OCI-LY1 (cell line): ENCODE measurements around the gene TNRC6C.

Experiments
- H2AFZ ChIP-seq: fragments of 200-600 bp; sonication (generic), shearing (Covaris generic); 2 replicates; pipeline ENCODE4 v1.6.0; 2014; ENCODE audit warnings: antibody characterized with exemption, mild to moderate bottlenecking, low read length
- H3F3A ChIP-seq: fragments of 200-600 bp; sonication (generic), shearing (Covaris generic); 2 replicates; pipeline ENCODE4 v1.6.0; 2014; ENCODE audit warnings: mild to moderate bottlenecking, antibody characterized with exemption, low read length, moderate library complexity; ENCODE audit not compliant: insufficient read depth
- H3K27ac ChIP-seq: fragments of 200-600 bp; sonication (generic); 2 replicates; pipeline ENCODE4 v1.5.1; 2014; ENCODE audit warnings: low read length, mixed run types, mild to moderate bottlenecking, low read depth; ENCODE audit not compliant: poor library complexity, severe bottlenecking
- H3K27me3 ChIP-seq: fragments of 200-600 bp; sonication (generic); 2 replicates; pipeline ENCODE4 v1.6.0; 2014; ENCODE audit warnings: antibody characterized with exemption, mild to moderate bottlenecking, low read length, moderate library complexity; ENCODE audit not compliant: insufficient read depth
- H3K36me3 ChIP-seq: fragments of 200-600 bp; sonication (generic); 2 replicates; pipeline ENCODE4 v1.6.1; 2014; ENCODE audit warnings: mild to moderate bottlenecking, antibody characterized with exemption, low read length, moderate library complexity, mixed read lengths; ENCODE audit not compliant: insufficient read depth
- H3K4me1 ChIP-seq: fragments of 200-600 bp; sonication (generic); 2 replicates; pipeline ENCODE4 v1.5.1; 2014; ENCODE audit warnings: mild to moderate bottlenecking, low read length, moderate library complexity; ENCODE audit not compliant: insufficient read depth, severe bottlenecking
- H3K4me2 ChIP-seq: fragments of 200-600 bp; sonication (generic), shearing (Covaris generic); 2 replicates; pipeline ENCODE4 v1.6.1; 2014; ENCODE audit warnings: low read length
- H3K4me3 ChIP-seq: fragments of 200-600 bp; sonication (generic); 2 replicates; pipeline ENCODE4 v1.5.1; 2014; ENCODE audit warnings: low read length, low read depth, mild to moderate bottlenecking, mixed read lengths; ENCODE audit not compliant: poor library complexity, severe bottlenecking
- H3K79me2 ChIP-seq: fragments of 200-600 bp; shearing (Covaris generic); 2 replicates; pipeline ENCODE4 v1.6.1; 2016; ENCODE audit warnings: mixed run types, low read length, mixed read lengths; ENCODE audit not compliant: insufficient read depth
- H3K9ac ChIP-seq: fragments of 200-600 bp; sonication (generic), shearing (Covaris generic); 2 replicates; pipeline ENCODE4 v1.6.1; 2014; ENCODE audit warnings: mild to moderate bottlenecking, low read length, mixed read lengths
- H3K9me2 ChIP-seq: fragments of 200-600 bp; sonication (generic), shearing (Covaris generic); 2 replicates; pipeline ENCODE4 v1.6.1; 2014; ENCODE audit warnings: low read depth, mild to moderate bottlenecking, low read length, mixed read lengths
- H3K9me3 ChIP-seq: fragments of 200-600 bp; shearing (Covaris generic); 2 replicates; pipeline ENCODE4 v1.6.1; 2014; ENCODE audit warnings: low read length, mixed read lengths
- H4K20me1 ChIP-seq: fragments of 200-600 bp; sonication (generic), shearing (Covaris generic); 2 replicates; pipeline ENCODE4 v1.6.0; 2016; ENCODE audit warnings: mild to moderate bottlenecking, low read length; ENCODE audit not compliant: insufficient read depth
- CTCF ChIP-seq: fragments of 200-600 bp; sonication (generic), shearing (Covaris generic); IDR thresholded peaks from 2 replicates; pipeline ENCODE4 v1.5.1; 2017; ENCODE audit warnings: mild to moderate bottlenecking, antibody characterized with exemption, low read length, moderate library complexity, mixed read lengths
- EZH2 ChIP-seq: fragments of 200-600 bp; sonication (generic), shearing (Covaris generic); IDR thresholded peaks from 2 replicates; pipeline ENCODE4 v1.8.0; 2017; ENCODE audit warnings: borderline replicate concordance, mixed run types, mild to moderate bottlenecking, antibody characterized with exemption, low read length, moderate library complexity, mixed read lengths

The TNRC6C gene

DNA sequence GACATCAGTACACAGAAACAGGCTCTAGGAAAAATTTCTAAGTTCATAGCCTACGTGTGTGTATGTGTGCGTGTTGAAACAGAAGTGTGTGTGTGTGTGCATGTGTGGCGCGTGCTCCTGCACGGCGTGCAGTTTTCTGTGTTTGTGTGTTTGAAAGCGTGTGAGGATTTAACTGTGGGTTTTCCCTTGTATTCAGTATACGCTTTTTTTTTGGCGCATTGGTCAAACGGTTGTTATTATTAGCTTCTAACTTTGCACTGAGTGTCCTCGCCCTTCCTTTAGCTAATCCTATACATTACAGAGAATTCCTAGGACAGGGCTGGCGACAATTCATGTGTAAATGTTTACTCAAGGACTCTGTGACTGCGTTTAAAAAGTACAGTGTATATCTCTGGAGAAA lies 147.0 kb downstream of the TNRC6C start:
- H2AFZ ChIP-seq: no peak overlapping the region
- no peaks in the 10 kb centered on the region for H3K79me2 ChIP-seq
- TF ChIP-seq EZH2: no peak
- no peak for TF ChIP-seq CTCF
- no peak overlapping the region for H3K27ac ChIP-seq
- no peak overlapping the region for H3K4me3 ChIP-seq
- no peak overlapping the region for H3K4me2 ChIP-seq
- no peak overlapping the region for H3K9ac ChIP-seq
- H3K36me3 ChIP-seq: peaks cover 32% of the 10 kb centered on the region
- peaks cover 6% of the 10 kb centered on the region for H3K4me1 ChIP-seq
- no peaks in the 10 kb centered on the region for H4K20me1 ChIP-seq
- no peaks in the 10 kb centered on the region for H3K9me2 ChIP-seq
- H3K9me3 ChIP-seq: no peaks in the 10 kb centered on the region
- H3K27me3 ChIP-seq: no peaks in the 10 kb centered on the region
- no peaks in the 10 kb centered on the region for H3F3A ChIP-seq

DNA sequence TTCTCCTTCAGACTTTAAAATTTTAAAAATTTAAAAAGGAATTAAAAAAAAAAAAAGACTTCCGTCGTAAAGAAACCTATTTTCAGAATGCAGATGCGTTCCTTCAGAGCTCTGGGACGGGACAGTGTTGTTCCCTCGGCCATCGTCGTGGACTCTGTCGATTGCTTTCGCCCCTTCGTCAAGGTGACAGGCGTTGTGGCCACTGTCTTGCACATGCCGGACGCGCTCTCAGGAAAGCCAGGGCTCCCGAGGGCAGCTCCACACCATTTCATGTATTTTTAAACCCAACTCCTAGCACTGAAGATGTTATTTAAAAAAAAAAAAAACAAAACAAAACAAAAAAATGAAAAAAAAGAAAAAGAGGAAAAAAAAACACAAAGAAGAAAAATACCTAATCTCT lies 147.7 kb downstream of the TNRC6C start:
- Histone ChIP-seq H3K9me3 (no peaks in the 10 kb centered on the region), H4K20me1 (no peaks in the 10 kb centered on the region), H3K9ac (no peak overlapping the region), H3K36me3 (peaks cover 34% of the 10 kb centered on the region), H3K4me2 (no peak overlapping the region), H3K79me2 (no peaks in the 10 kb centered on the region), H3K9me2 (no peaks in the 10 kb centered on the region), H2AFZ (no peak overlapping the region), H3K27ac (no peak overlapping the region), H3K4me1 (peaks cover 6% of the 10 kb centered on the region), H3F3A (no peaks in the 10 kb centered on the region), H3K4me3 (no peak overlapping the region), H3K27me3 (no peaks in the 10 kb centered on the region)
- TF ChIP-seq CTCF (no peak), EZH2 (no peak)

GRCh38 chr17:78107457-78107856 lies 149.0 kb downstream of the TNRC6C start:
- TF ChIP-seq EZH2: no peak
- no peak for TF ChIP-seq CTCF
- H3K27ac ChIP-seq: no peak overlapping the region
- H3K4me2 ChIP-seq: no peak overlapping the region
- H3K9me2 ChIP-seq: no peaks in the 10 kb centered on the region
- H3K27me3 ChIP-seq: no peaks in the 10 kb centered on the region
- peaks cover 6% of the 10 kb centered on the region for H3K4me1 ChIP-seq
- H4K20me1 ChIP-seq: no peaks in the 10 kb centered on the region
- no peaks in the 10 kb centered on the region for H3F3A ChIP-seq
- no peaks in the 10 kb centered on the region for H3K79me2 ChIP-seq
- H3K36me3 ChIP-seq: peaks cover 34% of the 10 kb centered on the region
- no peaks in the 10 kb centered on the region for H3K9me3 ChIP-seq
- H3K4me3 ChIP-seq: no peak overlapping the region
- H2AFZ ChIP-seq: no peak overlapping the region
- no peak overlapping the region for H3K9ac ChIP-seq
